H1 (cell line): ENCODE measurements around the gene ZNF750. TPM values are rescaled to one million over a fixed set of nuclear protein-coding genes. Genes with fewer than 3 reads are reported as not detected.

Source experiments
- CTCF ChIA-PET: fragments of 300-600 bp; sonication (Branson Sonifier 250); formaldehyde crosslinking; loops from one replicate; lab custom pipeline; 2021; ENCODE audit not compliant: partially characterized antibody; lab: Charles Lee
- POLR2A ChIA-PET: fragments of 300-600 bp; sonication (Branson Sonifier 250); formaldehyde crosslinking; loops from one replicate; lab custom pipeline; 2021; ENCODE audit warnings: inconsistent platforms; ENCODE audit not compliant: partially characterized antibody; lab: Charles Lee
- DNase-seq, 2 experiments: peaks; one replicate each; pipeline versions ENCODE4 v3.0.0 to v3.0.0-alpha.2; 2010 to 2022; ENCODE audit warnings: low spot score in 2 of 2, low read depth in 1 of 2, mixed read lengths in 1 of 2
- FAIRE-seq: peaks from 2 replicates; lab custom pipeline; 2011; peaks lifted over from hg19 to GRCh38; lab: Jason Lieb, UNC
- H2AFZ ChIP-seq: 2 replicates; pipeline ENCODE4 v1.8.1; 2012; ENCODE audit warnings: low read length, inconsistent platforms
- H2AK5ac ChIP-seq: 2 replicates; pipeline ENCODE4 v1.6.1; 2013; ENCODE audit warnings: low read depth, low read length
- H2BK120ac ChIP-seq: replicated peaks from 2 replicates; pipeline ENCODE3; 2013; ENCODE audit warnings: low read depth, low read length, inconsistent platforms
- H2BK12ac ChIP-seq: 2 replicates; pipeline ENCODE4 v1.6.1; 2013; ENCODE audit warnings: low read depth, low read length
- H2BK15ac ChIP-seq: 2 replicates; pipeline ENCODE4 v1.6.1; 2013; ENCODE audit warnings: low read length
- H2BK20ac ChIP-seq: 2 replicates; pipeline ENCODE4 v1.6.1; 2013; ENCODE audit warnings: low read length
- H2BK5ac ChIP-seq: 2 replicates; pipeline ENCODE4 v1.6.1; 2013; ENCODE audit warnings: low read depth, low read length
- H3K14ac ChIP-seq: 2 replicates; pipeline ENCODE4 v1.6.1; 2013; ENCODE audit warnings: inconsistent platforms; ENCODE audit not compliant: insufficient read length
- H3K18ac ChIP-seq: 2 replicates; pipeline ENCODE4 v1.6.1; 2013; ENCODE audit warnings: low read length; ENCODE audit errors: extremely low read depth
- H3K23ac ChIP-seq: 2 replicates; pipeline ENCODE4 v1.6.1; 2013; ENCODE audit warnings: inconsistent platforms; ENCODE audit not compliant: insufficient read length
- H3K23me2 ChIP-seq: 2 replicates; pipeline ENCODE4 v1.6.1; 2013; ENCODE audit warnings: low read depth, low read length
- H3K27ac ChIP-seq: 2 replicates; pipeline ENCODE4 v1.6.1; 2011; ENCODE audit warnings: low read depth, low read length, inconsistent platforms
- H3K27me3 ChIP-seq, 4 experiments: replicated peaks in 1 of 4; 1 replicate in 1 of 4; 2 replicates in 3 of 4; pipeline versions ENCODE4 v1.6.1 to v1.8.1; 2011 to 2013; ENCODE audit warnings: low read length in 3 of 4, mild to moderate bottlenecking in 3 of 4, inconsistent platforms in 2 of 4, mixed read lengths in 2 of 4, moderate library complexity in 1 of 4; ENCODE audit not compliant: control insufficient read depth in 3 of 4, insufficient read depth in 3 of 4; ENCODE audit errors: extremely low read depth in 1 of 4
- H3K36me3 ChIP-seq, 4 experiments: 2 replicates each; pipeline versions ENCODE4 v1.6.1 to v1.8.1; 2011 to 2013; ENCODE audit warnings: mild to moderate bottlenecking in 4 of 4, low read length in 3 of 4, moderate library complexity in 2 of 4, control low read depth in 1 of 4, inconsistent platforms in 1 of 4; ENCODE audit not compliant: insufficient read depth in 4 of 4, control insufficient read depth in 2 of 4
- H3K4ac ChIP-seq: replicated peaks from 2 replicates; pipeline ENCODE3; 2013; ENCODE audit warnings: low read length, low read depth, mixed read lengths, inconsistent platforms; ENCODE audit not compliant: insufficient read length
- H3K4me1 ChIP-seq, 4 experiments: replicated peaks in 1 of 4; 1 replicate in 1 of 4; 2 replicates in 3 of 4; pipeline versions ENCODE4 v1.6.1 to v1.8.1; 2011 to 2013; ENCODE audit warnings: low read length in 3 of 4, inconsistent platforms in 2 of 4, mixed read lengths in 1 of 4; ENCODE audit not compliant: insufficient read depth in 4 of 4, control insufficient read depth in 3 of 4
- H3K4me2 ChIP-seq, 2 experiments: 2 replicates each; pipeline versions ENCODE4 v1.6.1 to v1.8.1; 2011 to 2013; ENCODE audit warnings: low read depth in 2 of 2, low read length in 2 of 2, control low read depth in 1 of 2, inconsistent platforms in 1 of 2, mild to moderate bottlenecking in 1 of 2; ENCODE audit not compliant: insufficient read depth in 1 of 2
- H3K4me3 ChIP-seq, 4 experiments: fragments of 200-600, 300-600 bp in 1 of 4; sonication (generic), shearing (Covaris generic), sonication (Bioruptor Twin) in 1 of 4; 2 replicates each; pipeline versions ENCODE4 v1.5.1 to v1.8.1; 2011 to 2016; ENCODE audit warnings: low read length in 4 of 4, low read depth in 3 of 4, control low read depth in 2 of 4, inconsistent platforms in 2 of 4, mild to moderate bottlenecking in 2 of 4, mixed read lengths in 1 of 4, moderate library complexity in 1 of 4; ENCODE audit not compliant: insufficient read depth in 2 of 4; ENCODE audit errors: extremely low read depth in 1 of 4
- H3K56ac ChIP-seq: replicated peaks from 2 replicates; pipeline ENCODE3; 2013; ENCODE audit warnings: low read depth, mild to moderate bottlenecking, mixed read lengths, low read length, inconsistent platforms; ENCODE audit not compliant: insufficient read length
- H3K79me1 ChIP-seq: 2 replicates; pipeline ENCODE4 v1.6.1; 2013; ENCODE audit warnings: low read depth, low read length, control low read depth
- H3K79me2 ChIP-seq, 2 experiments: 2 replicates each; pipeline versions ENCODE4 v1.6.1 to v1.8.1; 2012 to 2013; ENCODE audit warnings: low read length in 2 of 2, mild to moderate bottlenecking in 2 of 2, inconsistent platforms in 1 of 2; ENCODE audit not compliant: insufficient read depth in 2 of 2, control insufficient read depth in 1 of 2
- H3K9ac ChIP-seq, 4 experiments: replicated peaks in 1 of 4; 1 replicate in 1 of 4; 2 replicates in 3 of 4; pipeline versions ENCODE4 v1.6.1 to v1.8.1; 2011 to 2013; ENCODE audit warnings: low read depth in 3 of 4, low read length in 3 of 4, control low read depth in 2 of 4, mild to moderate bottlenecking in 2 of 4, moderate library complexity in 2 of 4, inconsistent platforms in 1 of 4; ENCODE audit errors: extremely low read depth in 1 of 4
- H3K9me3 ChIP-seq, 2 experiments: 2 replicates each; pipeline versions ENCODE4 v1.6.1 to v1.8.1; 2012 to 2013; ENCODE audit warnings: mild to moderate bottlenecking in 2 of 2, moderate library complexity in 2 of 2, control low read depth in 1 of 2, inconsistent platforms in 1 of 2, low read depth in 1 of 2, low read length in 1 of 2, mixed read lengths in 1 of 2; ENCODE audit not compliant: insufficient read depth in 2 of 2
- H4K20me1 ChIP-seq, 2 experiments: replicated peaks in 1 of 2; 2 replicates each; pipeline versions ENCODE3 to v1.8.1; 2011 to 2013; ENCODE audit warnings: inconsistent platforms in 2 of 2, low read length in 2 of 2, mild to moderate bottlenecking in 1 of 2; ENCODE audit not compliant: insufficient read depth in 2 of 2, control insufficient read depth in 1 of 2
- H4K5ac ChIP-seq: 2 replicates; pipeline ENCODE4 v1.6.1; 2013; ENCODE audit warnings: low read length, low read depth, mixed read lengths, inconsistent platforms; ENCODE audit not compliant: insufficient read length
- H4K8ac ChIP-seq: 2 replicates; pipeline ENCODE4 v1.8.0; 2013; ENCODE audit warnings: mild to moderate bottlenecking, moderate library complexity, low read length, inconsistent platforms; ENCODE audit not compliant: insufficient read depth; ENCODE audit errors: extremely low read depth
- H4K91ac ChIP-seq: replicated peaks from 2 replicates; pipeline ENCODE3; 2013; ENCODE audit warnings: low read length, mixed read lengths, inconsistent platforms; ENCODE audit not compliant: insufficient read length
- ASH2L ChIP-seq: fragments of 200-600, 300-600 bp; sonication (generic); IDR thresholded peaks from one replicate; pipeline ENCODE4 v1.7.1; 2017; ENCODE audit warnings: low read length
- CREB1 ChIP-seq: IDR thresholded peaks from 2 replicates; pipeline ENCODE4 v1.6.1; 2012; ENCODE audit warnings: inconsistent platforms
- EZH2 ChIP-seq: fragments of 200-600 bp; sonication (generic); IDR thresholded peaks from 2 replicates; pipeline ENCODE4 v1.7.1; 2012; ENCODE audit warnings: low read depth, mild to moderate bottlenecking, moderate library complexity, low read length, inconsistent platforms; ENCODE audit not compliant: severe bottlenecking
- NANOG ChIP-seq: IDR thresholded peaks from 2 replicates; pipeline ENCODE4 v1.6.1; 2011; ENCODE audit warnings: low read length, low read depth, mild to moderate bottlenecking, inconsistent platforms; ENCODE audit not compliant: insufficient read depth, poor library complexity, severe bottlenecking
- SIX5 ChIP-seq: IDR thresholded peaks from 2 replicates; pipeline ENCODE4 v1.6.1; 2011; ENCODE audit warnings: mild to moderate bottlenecking, low read depth, low read length
- WGBS, 2 experiments: shearing (Covaris generic) in 1 of 2; methylation state at CpG; one replicate each; pipeline versions ENCODE4 v1.1.6 to v1.1.7; 2013 to 2015; ENCODE audit warnings: low lambda C conversion rate in 2 of 2, mixed read lengths in 2 of 2, inconsistent platforms in 1 of 2, low coverage in 1 of 2, missing lambda C conversion rate in 1 of 2; ENCODE audit not compliant: insufficient replicate concordance in 2 of 2, insufficient coverage in 1 of 2, insufficient read length in 1 of 2; ENCODE audit errors: extremely low coverage in 1 of 2, missing lambda C conversion rate in 1 of 2; 5-methylcytosine and 5-hydroxymethylcytosine counted together
- polyA plus RNA-seq, 7 experiments: library from polyadenylated mRNA; depleted of rRNA in 3 of 7; stranded (reverse) in 5 of 7; unstranded in 2 of 7; fragments of >200 nt in 5 of 7; fragments of 200-250 nt in 2 of 7; gene quantifications; 1 replicate in 5 of 7; 2 replicates in 1 of 7; 4 replicates in 1 of 7; pipeline versions ENCODE4 v1.2.1 to v1.2.3, GENCODE V29; 2011 to 2013; ENCODE audit warnings: missing spikeins in 2 of 7, mixed read lengths in 2 of 7
- total RNA-seq: library from RNA; stranded (reverse); fragmentation: NEBNext Ultra II Directional; extraction: Animal tissue kit (Norgen Biotek cat#: 25700); gene quantifications from 2 replicates; pipeline ENCODE4 v1.2.1, GENCODE V29; 2021
- TF ChIP-seq, protein P1 (sequence below): IDR thresholded peaks from 2 replicates; pipeline ENCODE4 v1.6.1; 2012; ENCODE audit warnings: low read length, inconsistent platforms

Gene ZNF750
- total and polyA plus RNA-seq, 2 of the 8 experiments (the other 6 are each of a cell fraction or from before 2014, with no cell fraction given): not detected

DNA sequence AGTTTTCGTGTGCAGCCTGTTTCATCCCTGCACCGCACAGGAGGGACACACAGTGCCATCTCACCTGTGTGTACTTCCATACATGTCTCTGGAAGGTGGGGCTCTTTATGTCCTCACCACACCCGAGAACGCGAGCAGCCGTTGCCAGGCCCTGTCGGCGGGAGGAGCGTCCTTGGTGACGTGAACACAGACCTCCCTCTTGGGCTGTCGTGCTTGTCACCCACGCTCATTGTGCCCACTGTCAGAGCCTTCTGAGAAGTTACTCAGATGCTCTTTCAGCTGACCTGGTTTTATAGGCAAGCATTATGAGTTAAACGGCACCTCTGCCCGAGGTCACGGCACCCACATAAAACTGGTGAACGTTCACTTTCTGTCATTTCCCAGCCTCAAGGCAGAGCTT lies 40.2 kb downstream of the ZNF750 start:
- H3K4me3 ChIP-seq: no peak overlapping the region
- peaks cover 16 to 19% of the 10 kb centered on the region in 2 experiments for H3K9me3 ChIP-seq
- no peak overlapping the region for H2BK5ac ChIP-seq
- no peak overlapping the region for H4K5ac ChIP-seq
- no peaks in the 10 kb centered on the region; the same call in 1 of the 2 replicates for H3K23me2 ChIP-seq
- H2BK15ac ChIP-seq: no peak overlapping the region
- no peak overlapping the region for H3K56ac ChIP-seq
- H3K79me1 ChIP-seq: peaks cover 14% of the 10 kb centered on the region; the same call in 1 of the 2 replicates
- H3K27me3 ChIP-seq: no peaks in the 10 kb centered on the region
- H3K4me2 ChIP-seq: no peak overlapping the region
- peaks cover 2 to 4% of the 10 kb centered on the region in 2 experiments for H4K20me1 ChIP-seq
- no peak for DNase-seq
- no peak overlapping the region for H2BK20ac ChIP-seq
- no peak overlapping the region for H4K91ac ChIP-seq
- no peak overlapping the region for H2AK5ac ChIP-seq
- no peak overlapping the region for H2AFZ ChIP-seq
- H3K79me2 ChIP-seq: peaks cover 0 to 40% of the 10 kb centered on the region in 2 experiments; a peak in 2 of 4 replicates
- WGBS, 2 experiments: 96% methylated on average over 16 of the region's 16 CpGs; no CpG with 5 or more reads in 1 of the 2 experiments
- TF ChIP-seq SIX5 (no peak), CREB1 (no peak), EZH2 (no peak), NANOG (no peak), ASH2L (no peak)
- TF ChIP-seq, protein P1, sequence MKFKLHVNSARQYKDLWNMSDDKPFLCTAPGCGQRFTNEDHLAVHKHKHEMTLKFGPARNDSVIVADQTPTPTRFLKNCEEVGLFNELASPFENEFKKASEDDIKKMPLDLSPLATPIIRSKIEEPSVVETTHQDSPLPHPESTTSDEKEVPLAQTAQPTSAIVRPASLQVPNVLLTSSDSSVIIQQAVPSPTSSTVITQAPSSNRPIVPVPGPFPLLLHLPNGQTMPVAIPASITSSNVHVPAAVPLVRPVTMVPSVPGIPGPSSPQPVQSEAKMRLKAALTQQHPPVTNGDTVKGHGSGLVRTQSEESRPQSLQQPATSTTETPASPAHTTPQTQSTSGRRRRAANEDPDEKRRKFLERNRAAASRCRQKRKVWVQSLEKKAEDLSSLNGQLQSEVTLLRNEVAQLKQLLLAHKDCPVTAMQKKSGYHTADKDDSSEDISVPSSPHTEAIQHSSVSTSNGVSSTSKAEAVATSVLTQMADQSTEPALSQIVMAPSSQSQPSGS: no peak
- H3K14ac ChIP-seq: no peak overlapping the region
- POLR2A ChIA-PET: no interaction called here
- no peak overlapping the region for H3K27ac ChIP-seq
- H3K18ac ChIP-seq: no peak overlapping the region
- H4K8ac ChIP-seq: no peak overlapping the region
- CTCF ChIA-PET: interaction anchor here (0.7 kb wide), 1 partner anchor 105 kb away, joined by 3 read pairs; no protein-coding TSS in a partner anchor
- no peak overlapping the region for H2BK12ac ChIP-seq
- H2BK120ac ChIP-seq: no peak overlapping the region
- H3K4me1 ChIP-seq: no peaks in the 10 kb centered on the region; a peak in 1 of 7 replicates
- FAIRE-seq: no peak
- peaks cover 2 to 36% (median 24%) of the 10 kb centered on the region in 4 experiments; a peak in 6 of 8 replicates for H3K36me3 ChIP-seq
- no peak overlapping the region for H3K23ac ChIP-seq
- no peak overlapping the region for H3K4ac ChIP-seq
- no peak overlapping the region for H3K9ac ChIP-seq
